ENCODE results near the gene FKBP7. TPM values are rescaled to one million over a fixed set of nuclear protein-coding genes. Genes with fewer than 3 reads are reported as not detected.
"Not testable (repeated sequence)": the region's sequence is repeated elsewhere in the genome, so short reads cannot be mapped to it uniquely, and the experiment has no call there.

Gene FKBP7
- total RNA-seq, 1 donor from 2014 or later: 4.8 TPM

DNA sequence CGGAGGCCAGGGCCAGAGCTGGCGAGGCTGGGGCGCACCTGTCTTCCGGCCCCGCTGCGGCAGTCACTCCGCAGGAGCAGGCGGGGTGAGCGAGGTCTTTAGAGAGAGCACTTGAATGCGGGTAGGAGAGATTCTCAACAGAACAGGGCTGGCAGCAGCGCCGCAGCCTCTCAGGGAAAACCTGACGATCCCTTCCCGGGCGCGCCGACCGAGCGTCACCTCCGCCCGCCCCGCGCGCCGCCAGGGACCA lies 28.0 kb downstream of the FKBP7 start:
- DNase-seq: no peak
- Mint-ChIP-seq H3K9me3 (no peaks in the 10 kb centered on the region), H3K27ac (peak overlapping the region; percentile 95), H3K27me3 (peaks cover 7% of the 10 kb centered on the region), H3K36me3 (ENCODE audit: low read depth) (peaks cover 28% of the 10 kb centered on the region), H3K4me3 (peak overlapping the region; percentile 91), H3K4me1 (peaks cover 25% of the 10 kb centered on the region)
- intact Hi-C loops (cut with micrococcal nuclease): loop anchor here (1.0 to 2.0 kb wide), 4 partner anchors 37 to 1238 kb away; partner anchors contain the start of gene HNRNPA3

DNA sequence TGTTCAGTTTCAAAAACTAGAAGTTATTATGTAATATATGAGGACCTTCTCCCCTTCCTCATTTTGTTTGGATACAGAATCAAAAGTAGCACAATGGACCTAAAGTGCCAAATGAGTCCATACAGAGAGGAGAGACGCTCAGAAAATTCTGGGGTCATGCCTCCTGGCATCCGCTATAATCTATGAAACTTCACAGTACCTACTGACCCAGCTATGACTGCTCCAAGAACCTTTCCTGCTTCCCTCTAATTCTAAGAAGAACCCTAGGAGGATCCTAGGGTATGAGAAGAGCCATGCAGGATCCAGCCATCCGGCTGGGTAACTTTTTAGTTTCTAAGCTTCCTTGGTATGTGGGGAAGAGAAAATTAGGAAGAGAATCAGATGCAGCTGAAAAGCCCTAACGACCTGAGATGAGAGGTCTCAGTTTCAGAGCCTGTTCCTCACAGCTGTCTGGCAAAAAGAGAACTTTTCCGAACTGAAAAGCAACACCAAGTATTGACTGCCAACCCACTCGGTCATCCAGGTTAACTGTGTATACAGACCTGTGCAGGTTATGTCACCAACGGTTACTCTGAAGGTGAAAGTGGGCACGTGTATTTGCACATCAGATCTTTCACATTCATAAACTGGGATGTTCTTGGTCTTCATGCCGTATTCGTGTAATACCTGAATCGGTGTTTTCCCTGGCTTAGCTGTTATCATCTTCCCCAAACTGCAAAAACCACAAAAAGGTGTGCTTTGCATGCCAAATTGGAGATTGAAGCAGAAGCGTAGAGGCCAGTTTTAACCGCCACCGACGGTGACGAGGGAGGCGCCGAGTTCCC lies 28.5 kb downstream of the FKBP7 start:
- peaks cover 25% of the 10 kb centered on the region for H3K4me1 Mint-ChIP-seq
- H3K4me3 Mint-ChIP-seq: peak overlapping the region; percentile 91
- intact Hi-C loops (cut with micrococcal nuclease): loop anchor here (1.0 to 2.0 kb wide), 4 partner anchors 37 to 1237 kb away; partner anchors contain the start of gene HNRNPA3
- H3K9me3 Mint-ChIP-seq: no peaks in the 10 kb centered on the region
- no peak for DNase-seq
- peak overlapping the region; percentile 95 for H3K27ac Mint-ChIP-seq
- peaks cover 6% of the 10 kb centered on the region for H3K27me3 Mint-ChIP-seq
- peaks cover 33% of the 10 kb centered on the region for H3K36me3 Mint-ChIP-seq (ENCODE audit: low read depth)

DNA sequence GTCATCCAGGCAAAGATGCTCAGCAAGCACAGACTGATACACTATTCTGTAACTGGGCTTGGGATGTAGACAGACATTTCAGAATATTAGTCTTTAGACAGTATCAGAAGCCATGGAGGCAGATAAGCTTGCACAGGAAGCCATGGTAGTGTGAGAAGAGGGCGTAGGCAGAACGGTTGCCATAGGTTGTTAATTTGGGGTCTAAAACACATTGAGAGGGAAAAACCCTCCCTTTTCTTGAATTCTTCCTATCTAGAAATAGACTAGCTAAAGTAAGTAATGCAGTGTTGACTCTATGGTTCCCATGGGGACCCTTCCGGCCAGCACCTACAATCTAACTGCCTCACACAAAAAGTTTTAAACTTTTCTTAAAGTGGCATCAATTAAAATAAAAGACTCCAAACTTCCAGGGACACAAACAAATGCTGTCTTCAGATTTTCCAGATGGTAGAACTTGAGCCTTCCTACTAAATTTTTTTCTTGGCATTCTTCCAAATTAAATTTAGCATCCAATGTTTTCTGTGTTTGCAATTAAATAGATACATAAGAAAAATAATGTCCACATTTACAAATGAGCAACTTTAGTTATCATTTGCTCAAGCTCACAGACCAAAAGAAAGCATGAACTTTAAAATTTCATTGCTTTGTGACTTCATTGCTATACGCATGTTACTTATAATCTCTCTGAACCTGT lies 29.3 kb downstream of the FKBP7 start:
- peaks cover 2% of the 10 kb centered on the region for H3K27me3 Mint-ChIP-seq
- intact Hi-C loops (cut with micrococcal nuclease): no loop called here

DNA sequence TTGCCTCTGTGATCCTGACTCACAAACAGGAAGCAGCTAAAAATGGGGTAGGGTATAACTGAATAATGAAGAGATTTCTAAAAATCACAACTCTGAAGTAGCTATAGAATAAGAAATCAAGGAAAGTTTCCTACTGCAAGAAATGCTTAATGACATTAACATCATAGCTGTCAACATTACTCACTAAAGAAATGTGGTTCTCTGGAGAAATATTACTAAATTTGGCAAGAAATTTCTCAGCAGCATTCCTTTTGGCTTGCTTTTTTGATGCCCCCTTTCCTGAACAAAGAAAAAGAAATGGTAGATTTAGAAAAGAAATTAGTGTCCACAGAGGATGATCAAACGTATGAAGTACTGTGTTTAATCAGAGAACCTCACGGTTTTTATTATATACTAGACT lies 37.0 kb downstream of the FKBP7 start:
- no peak overlapping the region for H3K4me3 Mint-ChIP-seq
- no peak overlapping the region for H3K27ac Mint-ChIP-seq
- peaks cover 5% of the 10 kb centered on the region for H3K4me1 Mint-ChIP-seq
- intact Hi-C loops (cut with micrococcal nuclease): no loop called here
- DNase-seq: no peak
- no peaks in the 10 kb centered on the region for H3K9me3 Mint-ChIP-seq
- no peaks in the 10 kb centered on the region for H3K27me3 Mint-ChIP-seq
- peaks cover 59% of the 10 kb centered on the region for H3K36me3 Mint-ChIP-seq (ENCODE audit: low read depth)

More for the DNA sequence above, 29.3 kb downstream of the FKBP7 start:
- Mint-ChIP-seq H3K4me1 (peaks cover 27% of the 10 kb centered on the region), H3K4me3 (peak overlapping the region; percentile 7), H3K27ac (no peak overlapping the region), H3K9me3 (no peaks in the 10 kb centered on the region), H3K36me3 (ENCODE audit: low read depth) (peaks cover 39% of the 10 kb centered on the region)
- DNase-seq: no peak

DNA sequence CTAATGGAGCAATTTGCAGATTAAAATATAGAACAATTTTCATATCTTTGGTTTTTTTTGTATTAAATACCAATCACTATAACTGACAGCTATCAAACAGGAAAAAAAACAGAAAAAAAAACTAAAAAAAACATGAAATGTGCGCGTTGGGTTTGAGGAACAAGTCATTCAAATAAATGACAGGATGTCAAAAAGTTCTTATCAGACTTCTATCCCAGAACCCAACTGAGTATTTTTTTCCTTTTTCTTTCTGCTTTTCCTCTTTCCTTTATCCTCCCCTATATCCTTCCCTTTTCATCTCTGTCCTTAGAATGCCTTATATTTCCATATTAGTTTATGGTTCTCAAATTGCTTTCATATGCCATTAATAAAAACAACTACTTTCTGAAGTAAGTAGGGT lies 41.7 kb downstream of the FKBP7 start:
- Mint-ChIP-seq H3K4me1 (no peaks in the 10 kb centered on the region), H3K36me3 (ENCODE audit: low read depth) (peaks cover 56% of the 10 kb centered on the region), H3K9me3 (no peaks in the 10 kb centered on the region), H3K4me3 (no peak overlapping the region), H3K27ac (no peak overlapping the region), H3K27me3 (peaks cover 3% of the 10 kb centered on the region)
- intact Hi-C loops (cut with micrococcal nuclease): no loop called here
- DNase-seq: no peak

DNA sequence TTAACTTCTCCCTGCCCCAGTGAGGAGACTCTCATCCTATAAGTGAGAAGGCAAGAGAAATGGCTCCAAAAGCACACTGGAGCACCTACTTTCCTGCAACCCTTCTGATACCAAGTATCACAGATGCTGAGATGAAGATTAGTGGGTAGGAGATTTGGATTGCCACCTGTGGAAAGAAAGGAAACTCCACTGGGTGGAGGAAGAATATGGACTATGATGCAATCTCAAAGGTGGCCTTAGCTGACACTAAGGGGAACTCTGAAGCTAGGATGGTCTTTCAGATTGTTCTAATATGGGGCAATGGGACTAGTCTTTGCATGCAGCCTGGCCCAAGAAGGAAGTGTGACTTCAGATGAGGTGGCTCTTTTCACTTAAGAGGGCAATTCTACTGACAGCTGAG lies 49.1 kb downstream of the FKBP7 start:
- peaks cover 70% of the 10 kb centered on the region for H3K36me3 Mint-ChIP-seq (ENCODE audit: low read depth)
- intact Hi-C loops (cut with micrococcal nuclease): loop anchor here (2.0 kb wide), 1 partner anchor 15 kb away; no protein-coding TSS in a partner anchor
- H3K4me3 Mint-ChIP-seq: no peak overlapping the region
- H3K27me3 Mint-ChIP-seq: peaks cover 3% of the 10 kb centered on the region
- H3K27ac Mint-ChIP-seq: no peak overlapping the region
- DNase-seq: no peak
- peaks cover 5% of the 10 kb centered on the region for H3K9me3 Mint-ChIP-seq
- H3K4me1 Mint-ChIP-seq: peaks cover 6% of the 10 kb centered on the region

DNA sequence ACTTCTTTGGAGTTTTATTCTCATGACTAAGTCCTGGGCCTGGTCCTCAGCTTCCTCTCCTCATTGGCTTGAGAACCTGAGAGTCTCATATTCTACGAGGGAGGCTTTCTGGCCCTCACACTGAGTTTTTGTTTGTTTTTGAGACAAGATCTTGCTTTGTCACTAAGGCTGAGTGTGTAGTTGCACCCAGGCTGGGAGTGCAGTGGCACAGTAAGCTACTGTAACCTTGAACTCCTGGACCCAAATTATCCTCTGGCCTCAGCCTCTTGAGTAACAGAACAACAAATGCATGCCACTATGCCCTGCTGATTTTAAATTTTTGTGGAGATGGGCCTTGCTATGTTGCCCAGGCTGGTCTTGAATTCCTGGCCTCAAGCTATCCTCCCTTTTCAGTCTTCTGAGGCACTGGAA lies 50.0 kb downstream of the FKBP7 start:
- H3K36me3 Mint-ChIP-seq (ENCODE audit: low read depth): peaks cover 67% of the 10 kb centered on the region

DNA sequence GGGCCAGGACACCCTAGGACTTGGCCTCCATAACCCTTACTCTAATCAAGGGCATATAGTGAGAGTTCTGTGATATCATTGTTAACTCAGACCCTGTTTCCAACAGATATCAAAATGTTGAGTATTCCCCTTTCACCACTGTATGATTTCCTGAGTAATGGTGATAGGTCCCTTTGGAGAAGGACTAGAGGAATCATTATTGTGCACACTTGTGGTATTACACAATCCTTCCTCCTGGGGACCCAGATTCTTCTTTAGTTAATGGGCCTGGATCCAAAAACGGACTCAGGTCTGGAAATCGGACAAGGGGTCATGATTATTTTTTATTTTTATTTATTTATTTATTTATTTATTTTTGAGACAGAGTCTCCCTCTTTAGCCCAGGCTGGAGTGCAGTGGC lies 50.9 kb downstream of the FKBP7 start:
- peaks cover 71% of the 10 kb centered on the region for H3K36me3 Mint-ChIP-seq (ENCODE audit: low read depth)
- peaks cover 5% of the 10 kb centered on the region for H3K9me3 Mint-ChIP-seq
- H3K4me3 Mint-ChIP-seq: no peak overlapping the region
- intact Hi-C loops (cut with micrococcal nuclease): no loop called here
- H3K27ac Mint-ChIP-seq: no peak overlapping the region
- no peak for DNase-seq
- H3K27me3 Mint-ChIP-seq: peaks cover 3% of the 10 kb centered on the region
- peaks cover 6% of the 10 kb centered on the region for H3K4me1 Mint-ChIP-seq

More for the DNA sequence above, 50.0 kb downstream of the FKBP7 start:
- Mint-ChIP-seq H3K27me3 (peaks cover 3% of the 10 kb centered on the region), H3K9me3 (peaks cover 5% of the 10 kb centered on the region), H3K4me1 (peaks cover 6% of the 10 kb centered on the region), H3K4me3 (no peak overlapping the region), H3K27ac (no peak overlapping the region)
- intact Hi-C loops (cut with micrococcal nuclease): loop anchor here (2.0 kb wide), 1 partner anchor 16 kb away; no protein-coding TSS in a partner anchor
- no peak for DNase-seq

DNA sequence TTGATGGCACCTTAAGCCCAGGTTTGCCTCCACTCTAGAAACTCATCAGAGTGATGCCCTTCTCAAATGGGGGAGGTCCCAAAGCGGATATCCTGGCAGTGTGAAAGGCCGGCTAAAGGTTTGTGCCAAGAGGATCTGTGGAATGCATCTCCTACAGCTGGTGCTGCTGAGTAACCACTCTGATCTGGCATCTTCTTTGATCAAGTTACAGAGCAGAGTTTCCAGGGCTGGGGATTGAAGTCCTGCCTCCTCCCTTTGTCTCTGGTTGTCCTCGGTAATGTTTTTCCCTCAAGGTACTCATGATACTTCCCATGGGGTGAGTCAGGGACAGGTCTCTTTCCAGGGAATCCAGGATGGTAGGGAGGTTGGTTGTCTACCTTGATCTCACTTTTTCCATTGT lies 52.0 kb downstream of the FKBP7 start:
- Mint-ChIP-seq H3K4me3 (no peak overlapping the region), H3K27ac (no peak overlapping the region), H3K9me3 (peaks cover 5% of the 10 kb centered on the region), H3K36me3 (ENCODE audit: low read depth) (peaks cover 66% of the 10 kb centered on the region), H3K27me3 (no peaks in the 10 kb centered on the region), H3K4me1 (peaks cover 6% of the 10 kb centered on the region)
- intact Hi-C loops (cut with micrococcal nuclease): no loop called here
- peak; percentile 51 for DNase-seq

DNA sequence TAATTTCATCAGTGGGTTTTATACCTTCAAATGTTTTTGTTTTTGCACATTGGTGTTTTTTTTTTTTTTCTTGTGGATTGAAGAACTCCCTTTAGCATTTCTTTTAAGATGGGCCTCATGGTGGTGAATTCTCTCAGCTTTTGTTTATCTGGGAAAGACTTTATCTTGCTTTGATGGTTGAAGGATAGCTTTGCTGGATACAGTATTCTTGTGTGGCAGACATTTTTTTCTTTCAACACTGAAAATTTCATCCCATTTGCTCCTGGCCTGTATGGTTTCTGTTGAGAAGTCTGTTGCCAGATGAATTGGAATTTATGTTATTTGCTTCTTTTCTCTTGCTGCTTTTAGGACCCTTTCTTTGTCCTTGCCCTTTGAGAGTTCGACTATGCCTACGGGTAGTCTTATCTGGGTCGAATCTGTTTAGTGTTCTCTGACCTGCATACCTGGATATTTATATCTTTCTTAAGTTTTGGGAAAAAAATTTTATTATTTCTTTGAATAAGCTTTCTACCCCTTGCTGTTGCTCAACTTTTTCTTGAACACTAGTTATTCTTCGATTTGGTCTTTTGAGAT lies 53.1 kb downstream of the FKBP7 start:
- intact Hi-C loops (cut with micrococcal nuclease): no loop called here
- Mint-ChIP-seq H3K27me3 (no peaks in the 10 kb centered on the region), H3K27ac (no peak overlapping the region), H3K4me1 (peaks cover 10% of the 10 kb centered on the region), H3K9me3 (peaks cover 5% of the 10 kb centered on the region), H3K4me3 (no peak overlapping the region), H3K36me3 (ENCODE audit: low read depth) (peaks cover 66% of the 10 kb centered on the region)
- DNase-seq: no peak

DNA sequence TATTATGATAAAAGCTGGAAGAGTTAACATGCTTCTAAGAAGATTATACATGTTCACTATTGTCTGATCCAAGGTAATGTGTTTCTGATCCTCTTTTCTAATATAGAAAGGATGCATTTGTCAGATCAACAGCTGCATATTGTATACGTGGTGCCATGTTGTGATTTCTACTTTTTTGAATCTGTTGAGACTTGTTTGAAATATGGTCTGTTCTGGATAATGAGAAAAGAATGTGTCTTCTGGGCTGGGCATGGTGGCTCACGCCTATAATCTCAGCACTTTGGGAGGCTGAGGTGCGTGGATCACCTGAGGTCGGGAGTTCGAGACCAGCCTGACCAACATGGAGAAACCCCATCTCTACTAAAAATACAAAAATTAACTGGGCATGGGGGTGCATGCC lies 54.7 kb downstream of the FKBP7 start:
- Mint-ChIP-seq H3K4me1 (peaks cover 14% of the 10 kb centered on the region), H3K36me3 (ENCODE audit: low read depth) (peaks cover 54% of the 10 kb centered on the region)
- DNase-seq; H3K27ac Mint-ChIP-seq; H3K9me3 Mint-ChIP-seq; intact Hi-C loops (cut with micrococcal nuclease); H3K27me3 Mint-ChIP-seq; H3K4me3 Mint-ChIP-seq: not testable (repeated sequence)

DNA sequence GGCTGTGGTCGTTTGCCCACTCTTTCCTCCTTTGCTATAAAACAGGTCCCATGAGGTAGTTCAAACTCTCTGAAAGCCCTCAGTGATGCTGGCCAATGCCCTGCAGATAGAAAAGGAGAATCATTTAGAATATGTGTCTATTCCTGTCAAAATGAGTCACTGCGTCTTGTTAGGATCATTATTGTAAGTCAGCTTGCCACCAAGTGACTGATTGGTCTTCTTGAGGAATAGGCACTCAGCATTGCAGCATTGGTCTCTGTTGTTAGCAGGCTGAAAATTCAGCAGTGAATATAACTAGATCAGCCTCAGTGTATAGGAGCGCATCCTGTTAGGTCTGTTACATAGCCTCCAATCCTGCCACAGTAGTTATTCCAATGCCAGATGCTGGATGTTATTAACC lies 56.3 kb downstream of the FKBP7 start:
- Mint-ChIP-seq H3K9me3 (peaks cover 5% of the 10 kb centered on the region), H3K27ac (no peak overlapping the region), H3K36me3 (ENCODE audit: low read depth) (peaks cover 40% of the 10 kb centered on the region), H3K27me3 (no peaks in the 10 kb centered on the region), H3K4me1 (peaks cover 14% of the 10 kb centered on the region), H3K4me3 (no peak overlapping the region)
- intact Hi-C loops (cut with micrococcal nuclease): no loop called here
- peak; percentile 43 for DNase-seq

DNA sequence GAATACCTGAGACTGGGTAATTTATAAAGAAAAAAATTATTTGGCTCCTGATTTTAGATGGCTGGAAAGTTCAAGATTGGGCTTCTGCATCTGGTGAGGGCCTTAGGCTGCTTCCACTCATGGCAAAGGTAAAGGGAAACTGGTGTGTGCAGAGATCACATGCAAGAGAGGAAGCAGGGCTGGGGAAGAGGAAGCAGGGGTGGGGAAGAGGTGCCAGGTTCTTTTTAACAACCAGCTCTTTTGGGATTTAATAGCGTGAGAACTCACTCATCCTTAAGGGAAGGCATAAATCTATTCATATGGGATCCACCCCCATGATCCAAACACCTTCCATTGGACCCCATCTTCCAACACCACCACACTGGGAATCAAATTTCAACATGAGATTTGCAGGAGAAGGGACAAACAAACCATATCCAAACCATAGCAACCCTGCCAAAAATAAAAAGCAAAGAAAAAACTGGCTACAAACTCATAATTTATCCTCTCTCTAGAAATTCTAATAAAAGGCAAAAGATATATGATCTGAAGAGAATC lies 57.9 kb downstream of the FKBP7 start:
- no peaks in the 10 kb centered on the region for H3K27me3 Mint-ChIP-seq
- intact Hi-C loops (cut with micrococcal nuclease): no loop called here
- H3K4me3 Mint-ChIP-seq: no peak overlapping the region
- H3K9me3 Mint-ChIP-seq: no peaks in the 10 kb centered on the region
- peaks cover 21% of the 10 kb centered on the region for H3K4me1 Mint-ChIP-seq
- no peak for DNase-seq
- peaks cover 26% of the 10 kb centered on the region for H3K36me3 Mint-ChIP-seq (ENCODE audit: low read depth)
- no peak overlapping the region for H3K27ac Mint-ChIP-seq

DNA sequence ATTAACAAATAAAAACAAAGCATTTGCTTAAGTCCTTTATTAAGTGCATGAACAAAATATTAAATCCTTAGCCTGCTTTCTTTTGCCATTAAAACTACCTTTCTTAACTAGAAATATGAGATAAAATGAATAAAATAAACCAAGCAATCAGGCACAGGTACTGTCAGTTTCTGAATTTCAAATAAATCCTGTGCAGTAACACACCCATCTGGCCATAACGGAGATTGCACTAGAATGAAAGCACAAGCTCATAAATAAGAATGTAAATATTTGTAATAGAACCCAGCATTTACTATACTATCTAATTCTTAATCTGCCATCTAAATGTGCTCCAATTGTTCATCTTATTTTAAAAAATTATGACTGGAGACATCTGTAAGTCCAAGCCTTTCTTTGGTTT lies 59.3 kb downstream of the FKBP7 start:
- no peaks in the 10 kb centered on the region for H3K9me3 Mint-ChIP-seq
- peaks cover 13% of the 10 kb centered on the region for H3K36me3 Mint-ChIP-seq (ENCODE audit: low read depth)

More for the DNA sequence above, 59.3 kb downstream of the FKBP7 start:
- intact Hi-C loops (cut with micrococcal nuclease): loop anchor here (10.0 kb wide), 1 partner anchor 846 kb away; the partner anchor contains the start of gene SESTD1
- Mint-ChIP-seq H3K4me3 (no peak overlapping the region), H3K4me1 (peaks cover 28% of the 10 kb centered on the region), H3K27me3 (no peaks in the 10 kb centered on the region), H3K27ac (no peak overlapping the region)
- no peak for DNase-seq

All from activated CD4-positive, alpha-beta T cell treated with anti-CD3 and anti-CD28 coated beads, Interleukin-2, amount 10 ng/mL, durations not matched to agents 24 days and 14 days (primary cell).